NT2/D1 (cell line): ENCODE data around the gene FLYWCH1.

Experiments
- DNase-seq: peaks from one replicate; pipeline ENCODE4 v3.0.0-alpha.2; 2011; ENCODE audit warnings: low read depth, low spot score
- H3K27me3 ChIP-seq: 2 replicates; pipeline ENCODE4 v1.6.0; 2011; ENCODE audit warnings: mild to moderate bottlenecking; ENCODE audit not compliant: insufficient read length, insufficient read depth
- H3K36me3 ChIP-seq: 2 replicates; pipeline ENCODE4 v1.6.1; 2011; ENCODE audit warnings: mild to moderate bottlenecking, low read length, mixed read lengths; ENCODE audit not compliant: insufficient read depth, insufficient read length
- H3K4me1 ChIP-seq: 2 replicates; pipeline ENCODE4 v1.5.1; 2011; ENCODE audit not compliant: insufficient read depth, insufficient read length
- H3K4me3 ChIP-seq: 2 replicates; pipeline ENCODE4 v1.5.1; 2011; ENCODE audit warnings: low read depth; ENCODE audit not compliant: insufficient read length
- H3K9ac ChIP-seq: 2 replicates; pipeline ENCODE4 v1.6.0; 2011; ENCODE audit warnings: low read depth; ENCODE audit not compliant: insufficient read length
- H3K9me3 ChIP-seq: 2 replicates; pipeline ENCODE4 v1.5.1; 2011; ENCODE audit warnings: mild to moderate bottlenecking, low read length; ENCODE audit not compliant: insufficient read depth
- SUZ12 ChIP-seq: IDR thresholded peaks from 2 replicates; pipeline ENCODE4 v1.6.1; 2011; ENCODE audit not compliant: insufficient read length, insufficient read depth; ENCODE audit errors: extremely low read depth
- YY1 ChIP-seq: IDR thresholded peaks from 2 replicates; pipeline ENCODE4 v1.6.1; 2011; ENCODE audit not compliant: insufficient read length, insufficient read depth
- ZNF274 ChIP-seq: IDR thresholded peaks from 2 replicates; pipeline ENCODE4 v1.6.1; 2011; ENCODE audit warnings: mild to moderate bottlenecking, low read depth, low read length

Gene FLYWCH1

GRCh38 chr16:2952679-2953078 lies 40.9 kb downstream of the FLYWCH1 start:
- Histone ChIP-seq H3K9ac (no peak overlapping the region), H3K27me3 (no peaks in the 10 kb centered on the region), H3K9me3 (no peaks in the 10 kb centered on the region), H3K4me3 (no peak overlapping the region), H3K36me3 (peaks cover 19% of the 10 kb centered on the region), H3K4me1 (peaks cover 29% of the 10 kb centered on the region)
- no peak for DNase-seq
- TF ChIP-seq SUZ12, result no peak

GRCh38 chr16:2953706-2954627 lies 42.2 kb downstream of the FLYWCH1 start:
- no peak overlapping the region for H3K9ac ChIP-seq
- peaks cover 28% of the 10 kb centered on the region for H3K4me1 ChIP-seq
- TF ChIP-seq ZNF274 (no peak), SUZ12 (no peak), YY1 (no peak)
- no peak overlapping the region for H3K4me3 ChIP-seq
- no peaks in the 10 kb centered on the region for H3K9me3 ChIP-seq
- H3K27me3 ChIP-seq, result no peaks in the 10 kb centered on the region
- no peak for DNase-seq
- peaks cover 14% of the 10 kb centered on the region for H3K36me3 ChIP-seq

- H3K4me1 ChIP-seq, result peaks cover 26% of the 10 kb centered on the region
- H3K9me3 ChIP-seq, result no peaks in the 10 kb centered on the region
- no peak for DNase-seq
- no peak overlapping the region for H3K4me3 ChIP-seq
- peak overlapping the region; percentile 42 for H3K9ac ChIP-seq
- H3K36me3 ChIP-seq, result peaks cover 6% of the 10 kb centered on the region
- no peak for TF ChIP-seq YY1
- no peak for TF ChIP-seq SUZ12
- TF ChIP-seq ZNF274, result no peak
- no peaks in the 10 kb centered on the region for H3K27me3 ChIP-seq
Measured at GRCh38 chr16:2954656-2955381, 43.1 kb downstream of the FLYWCH1 start.

- H3K4me3 ChIP-seq, result no peak overlapping the region
- no peaks in the 10 kb centered on the region for H3K9me3 ChIP-seq
- H3K9ac ChIP-seq, result no peak overlapping the region
- no peak for TF ChIP-seq SUZ12
- no peak for TF ChIP-seq ZNF274
- TF ChIP-seq YY1, result no peak
- H3K36me3 ChIP-seq, result no peaks in the 10 kb centered on the region
- DNase-seq, result no peak
- no peaks in the 10 kb centered on the region for H3K27me3 ChIP-seq
- H3K4me1 ChIP-seq, result peaks cover 26% of the 10 kb centered on the region
Measured at GRCh38 chr16:2955438-2955778, 43.7 kb downstream of the FLYWCH1 start.

- Histone ChIP-seq H3K9ac (peak overlapping the region; percentile 28), H3K4me1 (peaks cover 26% of the 10 kb centered on the region)
- DNase-seq, result no peak
Measured at GRCh38 chr16:2955779-2956578, 44.2 kb downstream of the FLYWCH1 start.

GRCh38 chr16:2956579-2956956 lies 44.8 kb downstream of the FLYWCH1 start:
- peaks cover 28% of the 10 kb centered on the region for H3K4me1 ChIP-seq
- no peak overlapping the region for H3K4me3 ChIP-seq

More at GRCh38 chr16:2955779-2956578, 44.2 kb downstream of the FLYWCH1 start:
- Histone ChIP-seq H3K9me3 (no peaks in the 10 kb centered on the region), H3K4me3 (no peak overlapping the region), H3K36me3 (no peaks in the 10 kb centered on the region), H3K27me3 (no peaks in the 10 kb centered on the region)
- TF ChIP-seq SUZ12 (no peak), ZNF274 (no peak), YY1 (no peak)

GRCh38 chr16:2959206-2959605 lies 47.5 kb downstream of the FLYWCH1 start:
- Histone ChIP-seq H3K9me3 (no peaks in the 10 kb centered on the region), H3K9ac (no peak overlapping the region), H3K27me3 (no peaks in the 10 kb centered on the region), H3K4me1 (peaks cover 41% of the 10 kb centered on the region), H3K36me3 (no peaks in the 10 kb centered on the region), H3K4me3 (no peak overlapping the region)
- TF ChIP-seq YY1 (no peak), SUZ12 (no peak), ZNF274 (no peak)
- DNase-seq, result no peak

More at GRCh38 chr16:2956579-2956956, 44.8 kb downstream of the FLYWCH1 start:
- TF ChIP-seq SUZ12 (no peak), YY1 (no peak), ZNF274 (no peak)
- no peaks in the 10 kb centered on the region for H3K36me3 ChIP-seq
- no peak for DNase-seq
- H3K27me3 ChIP-seq, result no peaks in the 10 kb centered on the region
- H3K9ac ChIP-seq, result peak overlapping the region; percentile 28
- no peaks in the 10 kb centered on the region for H3K9me3 ChIP-seq
